Natural killer cell (primary cell): ENCODE measurements around the gene C1orf87. TPM values are rescaled to one million over a fixed set of nuclear protein-coding genes. Genes with fewer than 3 reads are reported as not detected.

Experiments
- ATAC-seq, 3 donors: fragments of 150-1000 bp in 2 of 3; fragments of 200-7000 bp in 1 of 3; cut with Tn5 transposase; 1 replicate in 1 of 3; 2 replicates in 2 of 3; pipeline ENCODE4 v1.10.0; 2021; ENCODE audit warnings: mild to moderate bottlenecking in 2 of 3, moderate library complexity in 2 of 3
- DNase-seq, 2 donors: peaks; one replicate each; pipeline versions ENCODE4 v3.0.0 to v3.0.0-alpha.2; 2013 to 2021; ENCODE audit warnings: mixed read lengths in 1 of 2
- H3K27ac ChIP-seq: one replicate; pipeline ENCODE4 v1.5.1; 2013; ENCODE audit warnings: mild to moderate bottlenecking, low read length
- H3K27me3 ChIP-seq: one replicate; pipeline ENCODE4 v1.6.1; 2013; ENCODE audit warnings: low read length; ENCODE audit not compliant: control insufficient read depth, insufficient read depth
- H3K36me3 ChIP-seq: one replicate; pipeline ENCODE4 v1.6.1; 2013; ENCODE audit warnings: low read length; ENCODE audit not compliant: control insufficient read depth, insufficient read depth
- H3K4me1 ChIP-seq: one replicate; pipeline ENCODE4 v1.6.1; 2013; ENCODE audit warnings: low read length; ENCODE audit not compliant: control insufficient read depth, insufficient read depth
- H3K4me3 ChIP-seq: one replicate; pipeline ENCODE4 v1.5.1; 2013; ENCODE audit warnings: low read length
- H3K9me3 ChIP-seq: one replicate; pipeline ENCODE4 v1.6.1; 2013; ENCODE audit warnings: low read length; ENCODE audit not compliant: control insufficient read depth, insufficient read depth
- H3K27ac Mint-ChIP-seq, 2 donors: one replicate each; pipeline ENCODE4 v1.8.0; 2022; ENCODE audit warnings: mild to moderate bottlenecking in 2 of 2, mixed read lengths in 2 of 2, moderate library complexity in 1 of 2
- H3K27me3 Mint-ChIP-seq, 2 donors: one replicate each; pipeline ENCODE4 v1.8.0; 2022; ENCODE audit warnings: low read depth in 2 of 2, mixed read lengths in 2 of 2
- H3K36me3 Mint-ChIP-seq: one replicate; pipeline ENCODE4 v1.8.0; 2022; ENCODE audit warnings: mixed read lengths
- H3K4me1 Mint-ChIP-seq, 2 donors: one replicate each; pipeline ENCODE4 v1.8.0; 2022; ENCODE audit warnings: mixed read lengths in 2 of 2
- H3K4me3 Mint-ChIP-seq: one replicate; pipeline ENCODE4 v1.8.0; 2022; ENCODE audit warnings: mild to moderate bottlenecking, moderate library complexity, mixed read lengths
- H3K9me3 Mint-ChIP-seq, 2 donors: one replicate each; pipeline ENCODE4 v1.8.0; 2022; ENCODE audit warnings: mixed read lengths in 2 of 2
- CTCF ChIP-seq: fragments of 200-600 bp; IDR thresholded peaks from one replicate; pipeline ENCODE4 v1.8.0; 2022; ENCODE audit warnings: antibody characterized with exemption
- WGBS: methylation state at CpG from one replicate; pipeline ENCODE4 v1.1.7; 2013; ENCODE audit warnings: missing lambda C conversion rate; ENCODE audit not compliant: insufficient coverage; 5-methylcytosine and 5-hydroxymethylcytosine counted together
- intact Hi-C: fragments of 100-400 bp; cut with micrococcal nuclease; formaldehyde crosslinking; loops from one replicate; pipeline ENCODE4 v1.14.2; 2022
- total RNA-seq, 4 donors: library from RNA; stranded (reverse); fragments of 120-200 nt in 1 of 4; gene quantifications; one replicate each; pipeline versions ENCODE4 v1.2.3 to v1.2.4, GENCODE V29; 2013 to 2022

The C1orf87 gene
- total RNA-seq, 3 donors from 2014 or later (not counting 1 experiment from before 2014, with no cell fraction given), result not detected

GRCh38 chr1:60010690-60011089, 62.9 kb downstream of the C1orf87 start:
- no peaks in the 10 kb centered on the region for H3K36me3 Mint-ChIP-seq
- peaks cover 6% of the 10 kb centered on the region in 2 donors for H3K27me3 Mint-ChIP-seq
- H3K9me3 Mint-ChIP-seq, result no peaks in the 10 kb centered on the region
- H3K4me1 ChIP-seq, result no peaks in the 10 kb centered on the region
- no peaks in the 10 kb centered on the region for H3K9me3 ChIP-seq
- H3K27ac Mint-ChIP-seq, result no peak overlapping the region
- no peak overlapping the region for H3K27ac ChIP-seq
- H3K4me3 Mint-ChIP-seq, result no peak overlapping the region
- no peaks in the 10 kb centered on the region for H3K27me3 ChIP-seq
- H3K4me1 Mint-ChIP-seq, result peaks cover 0 to 9% of the 10 kb centered on the region in 2 donors
- intact Hi-C loops, result no loop called here
- TF ChIP-seq CTCF, result no peak
- ATAC-seq (no peak), DNase-seq (no peak)
- no peak overlapping the region for H3K4me3 ChIP-seq
- no peaks in the 10 kb centered on the region for H3K36me3 ChIP-seq
- WGBS, result no CpG with 5 or more reads among the region's 1 CpG

GRCh38 chr1:60008500-60008899, 65.1 kb downstream of the C1orf87 start:
- Histone ChIP-seq H3K27ac (no peak overlapping the region), H3K36me3 (no peaks in the 10 kb centered on the region), H3K4me3 (no peak overlapping the region), H3K27me3 (no peaks in the 10 kb centered on the region), H3K4me1 (no peaks in the 10 kb centered on the region), H3K9me3 (no peaks in the 10 kb centered on the region)
- ATAC-seq (peak in 2 of 3 donors; percentile 21 to 44), DNase-seq (no peak)
- Mint-ChIP-seq H3K4me1 (peaks cover 0 to 9% of the 10 kb centered on the region in 2 donors), H3K27ac (no peak overlapping the region), H3K36me3 (no peaks in the 10 kb centered on the region), H3K4me3 (no peak overlapping the region), H3K9me3 (no peaks in the 10 kb centered on the region), H3K27me3 (peaks cover 6% of the 10 kb centered on the region in 2 donors)
- intact Hi-C loops, result no loop called here
- WGBS, result 48% methylated on average over 4 of the region's 4 CpGs
- TF ChIP-seq CTCF, result no peak

GRCh38 chr1:60000625-60001024, 72.9 kb downstream of the C1orf87 start:
- Histone ChIP-seq H3K36me3 (no peaks in the 10 kb centered on the region), H3K27me3 (no peaks in the 10 kb centered on the region), H3K4me3 (no peak overlapping the region), H3K9me3 (no peaks in the 10 kb centered on the region), H3K27ac (no peak overlapping the region), H3K4me1 (no peaks in the 10 kb centered on the region)
- Mint-ChIP-seq H3K36me3 (no peaks in the 10 kb centered on the region), H3K4me1 (no peaks in the 10 kb centered on the region), H3K4me3 (no peak overlapping the region), H3K9me3 (no peaks in the 10 kb centered on the region), H3K27ac (no peak overlapping the region), H3K27me3 (peaks cover 3 to 15% of the 10 kb centered on the region in 2 donors)
- TF ChIP-seq CTCF, result no peak
- intact Hi-C loops, result no loop called here
- no peak for DNase-seq
- ATAC-seq, result no peak
- WGBS, result 78% methylated on average over 3 of the region's 3 CpGs

GRCh38 chr1:59999746-60000145, 73.8 kb downstream of the C1orf87 start:
- intact Hi-C loops, result no loop called here
- DNase-seq (no peak), ATAC-seq (no peak)
- H3K27ac Mint-ChIP-seq, result no peak overlapping the region
- TF ChIP-seq CTCF, result no peak
- peaks cover 0 to 3% of the 10 kb centered on the region in 2 donors for H3K9me3 Mint-ChIP-seq
- Histone ChIP-seq H3K4me1 (no peaks in the 10 kb centered on the region), H3K27me3 (no peaks in the 10 kb centered on the region), H3K9me3 (no peaks in the 10 kb centered on the region), H3K36me3 (no peaks in the 10 kb centered on the region), H3K27ac (no peak overlapping the region), H3K4me3 (no peak overlapping the region)
- H3K4me3 Mint-ChIP-seq, result no peak overlapping the region
- H3K27me3 Mint-ChIP-seq, result peaks cover 3 to 24% of the 10 kb centered on the region in 2 donors
- WGBS, result 85% methylated on average over 2 of the region's 2 CpGs
- H3K36me3 Mint-ChIP-seq, result no peaks in the 10 kb centered on the region
- no peaks in the 10 kb centered on the region for H3K4me1 Mint-ChIP-seq
